Skeletal muscle cell (primary cell): ENCODE data around the gene EEF1E1.
"Not testable (repeated sequence)": the region's sequence is repeated elsewhere in the genome, so short reads cannot be mapped to it uniquely, and the experiment has no call there.

Experiments
- DNase-seq: peaks from one replicate; pipeline ENCODE4 v3.0.0-alpha.2; 2010; ENCODE audit warnings: low read depth
- H3K4me3 ChIP-seq: 2 replicates; pipeline ENCODE4 v1.5.1; 2011; ENCODE audit warnings: low read depth, mild to moderate bottlenecking, control low read depth, low read length, moderate library complexity

The EEF1E1 gene

DNA sequence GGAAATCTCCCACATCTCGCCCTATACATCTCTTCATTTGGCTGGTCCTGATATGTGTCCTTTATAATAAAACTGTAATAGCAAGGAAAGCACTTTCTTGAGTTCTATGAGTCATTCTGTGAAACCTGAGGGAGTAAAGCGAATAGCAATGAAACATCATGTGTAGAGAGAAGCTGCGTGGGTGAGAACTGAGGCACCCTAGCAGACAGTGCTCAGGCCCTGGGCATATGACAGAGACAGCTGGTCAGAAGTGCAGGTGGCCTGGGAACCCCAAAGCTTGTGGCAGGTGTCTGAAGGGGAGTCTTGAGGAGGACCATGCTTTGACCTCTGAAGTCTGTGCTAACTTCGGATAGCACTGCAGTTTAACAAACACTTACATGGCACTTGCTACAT lies 36.8 kb downstream of the EEF1E1 start:
- H3K4me3 ChIP-seq = no peak overlapping the region
- no peak for DNase-seq

- H3K4me3 ChIP-seq = peak overlapping the region; percentile 98
- no peak for DNase-seq
Observed at GRCh38 chr6:8064638-8065518, 37.5 kb downstream of the EEF1E1 start.

DNA sequence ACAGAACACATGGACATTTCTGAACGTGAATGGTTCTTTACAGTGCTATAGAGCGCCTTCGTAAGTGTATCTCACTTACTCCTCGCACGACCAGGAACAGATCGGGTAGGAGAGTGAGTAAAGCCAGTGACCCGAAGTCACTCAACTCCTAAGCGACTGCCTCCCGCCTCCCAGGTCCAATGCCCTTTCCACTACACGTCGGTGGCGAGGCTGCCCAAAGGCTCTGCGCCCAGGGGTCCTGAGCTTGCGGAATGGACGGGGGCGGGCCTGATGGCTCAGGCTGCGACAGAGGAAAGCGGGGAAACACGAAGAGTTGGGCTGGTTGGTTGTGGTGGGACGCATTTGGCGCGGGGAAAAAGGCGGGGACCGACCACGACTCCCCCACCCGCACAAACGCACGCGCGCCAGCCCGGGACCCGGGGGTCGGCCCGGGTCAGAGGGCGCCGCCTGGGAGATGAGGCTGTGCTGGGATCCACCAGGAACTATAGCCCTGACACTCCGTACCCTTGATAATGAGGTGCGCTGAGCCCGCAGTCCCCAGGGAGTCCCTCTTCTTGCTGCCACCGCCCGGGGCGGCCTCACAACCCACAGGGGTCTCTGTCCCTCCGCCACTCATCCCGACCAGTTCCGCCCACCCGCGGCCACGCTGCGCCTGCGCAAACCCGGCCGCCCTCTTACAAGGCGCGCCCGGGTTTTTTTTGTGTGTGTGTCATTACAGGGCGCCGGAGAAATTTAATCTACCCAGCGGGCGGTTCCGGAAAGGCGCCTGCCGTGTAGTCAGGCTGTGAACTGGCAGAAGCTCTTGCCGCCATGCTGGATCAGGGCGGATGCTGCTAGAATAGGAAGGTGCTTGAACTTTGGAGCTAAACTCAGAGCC lies 38.3 kb downstream of the EEF1E1 start, which contains the start of gene BLOC1S5:
BLOC1S5 (minus strand) TSS at position 629 of the 877 bp plus-strand sequence; CDS start at position 616, 13 bp downstream.
- peak within 1 kb of the TSS; percentile 98 for H3K4me3 ChIP-seq
- peak; percentile 88 for DNase-seq

DNA sequence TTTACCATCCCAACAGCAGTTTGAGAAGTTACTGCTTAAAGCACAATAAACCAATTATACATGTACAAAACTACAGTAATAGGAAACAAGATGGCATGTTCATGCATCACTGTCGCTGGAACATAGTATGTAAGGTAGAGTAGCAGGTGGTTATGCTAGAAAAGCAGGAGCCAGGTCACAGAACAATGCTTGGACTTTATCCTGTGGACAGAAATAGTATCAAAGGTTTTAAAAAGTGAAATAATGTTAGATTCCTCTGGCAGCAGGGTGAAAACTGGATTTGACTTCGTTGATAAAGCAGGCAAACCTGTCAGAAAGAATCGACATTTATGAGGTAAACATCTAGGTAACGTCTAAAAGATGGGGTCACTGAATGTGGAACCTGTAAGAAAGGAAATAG lies 40.6 kb downstream of the EEF1E1 start:
- DNase-seq = no peak
- H3K4me3 ChIP-seq = no peak overlapping the region

DNA sequence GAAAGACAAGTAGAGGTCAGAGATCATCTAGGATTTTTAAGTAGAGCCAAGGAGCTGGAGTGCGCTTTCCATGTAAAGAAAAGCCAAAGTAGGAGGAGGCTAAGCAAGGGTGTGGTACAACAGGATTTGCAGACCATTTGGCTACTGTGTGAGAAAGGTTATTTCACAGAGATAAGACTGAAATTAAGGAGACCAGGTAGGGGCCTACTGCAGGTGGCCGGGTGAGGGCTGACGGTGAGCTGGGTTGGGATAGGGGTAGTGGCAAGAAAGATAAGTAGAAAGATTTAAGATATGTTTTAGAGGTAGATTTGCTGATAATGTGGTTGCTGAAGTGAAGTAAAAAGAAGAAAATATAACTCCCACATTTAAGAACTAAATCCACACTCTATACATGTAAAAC lies 42.0 kb downstream of the EEF1E1 start:
- no peak for DNase-seq

DNA sequence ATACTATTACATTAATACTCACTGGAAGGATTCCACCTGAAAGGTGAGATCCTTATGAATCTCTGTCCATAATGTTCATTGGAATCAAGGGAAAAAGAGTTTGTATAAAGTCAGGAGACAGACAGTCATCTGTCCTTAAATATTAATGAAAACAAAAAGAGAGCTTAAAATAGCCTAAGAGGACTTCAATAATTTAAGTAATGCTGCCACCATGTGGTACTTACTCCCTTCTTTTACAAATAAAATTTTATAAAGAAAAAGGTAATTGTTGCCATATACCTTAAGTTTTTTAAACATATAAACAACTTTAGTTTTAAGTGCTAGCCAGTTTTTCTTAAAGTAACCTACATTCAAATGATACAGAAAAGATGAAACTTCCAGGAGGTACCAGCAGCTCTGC lies 43.2 kb downstream of the EEF1E1 start:
- no peak overlapping the region for H3K4me3 ChIP-seq
- DNase-seq = no peak

More for the DNA sequence above, 42.0 kb downstream of the EEF1E1 start:
- H3K4me3 ChIP-seq = no peak overlapping the region

DNA sequence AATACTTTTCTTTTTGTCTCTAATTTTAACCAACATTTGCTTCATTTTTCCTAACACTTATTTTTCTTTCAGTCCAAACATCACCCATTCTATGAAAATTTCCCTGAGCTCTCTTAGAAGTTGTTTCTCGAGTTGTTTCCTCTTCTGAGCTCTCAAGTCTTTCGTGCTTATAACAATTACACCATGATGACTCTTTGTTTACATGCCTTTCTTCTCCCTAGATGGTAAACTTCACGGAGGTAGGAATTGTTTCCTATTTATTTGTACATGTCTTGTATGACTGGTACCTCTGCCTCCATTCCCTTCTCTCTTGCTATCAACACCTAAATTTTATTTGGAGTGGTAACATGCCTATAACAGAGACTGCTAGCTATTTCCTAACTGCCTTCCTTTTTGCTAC lies 44.6 kb downstream of the EEF1E1 start:
- no peak for DNase-seq

DNA sequence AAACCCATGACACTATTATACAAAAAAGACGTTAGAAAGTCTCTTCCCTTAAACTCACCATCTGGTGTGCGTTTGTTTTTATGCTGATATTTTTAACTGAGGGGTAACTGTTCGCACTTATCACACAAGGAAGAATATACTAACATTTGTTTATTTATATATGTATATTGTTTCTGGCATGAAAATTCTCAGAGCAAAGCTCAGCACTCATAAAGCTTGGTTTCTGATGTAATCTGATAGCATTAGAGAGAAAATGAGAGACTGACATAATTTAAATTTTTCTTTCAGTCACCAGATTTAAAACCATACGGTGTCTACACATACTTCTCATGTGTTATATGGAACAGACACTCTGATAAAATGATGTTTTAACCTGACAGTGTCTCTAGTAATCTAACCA lies 45.1 kb downstream of the EEF1E1 start:
- no peak overlapping the region for H3K4me3 ChIP-seq
- DNase-seq = no peak

More for the DNA sequence above, 44.6 kb downstream of the EEF1E1 start:
- H3K4me3 ChIP-seq = no peak overlapping the region

DNA sequence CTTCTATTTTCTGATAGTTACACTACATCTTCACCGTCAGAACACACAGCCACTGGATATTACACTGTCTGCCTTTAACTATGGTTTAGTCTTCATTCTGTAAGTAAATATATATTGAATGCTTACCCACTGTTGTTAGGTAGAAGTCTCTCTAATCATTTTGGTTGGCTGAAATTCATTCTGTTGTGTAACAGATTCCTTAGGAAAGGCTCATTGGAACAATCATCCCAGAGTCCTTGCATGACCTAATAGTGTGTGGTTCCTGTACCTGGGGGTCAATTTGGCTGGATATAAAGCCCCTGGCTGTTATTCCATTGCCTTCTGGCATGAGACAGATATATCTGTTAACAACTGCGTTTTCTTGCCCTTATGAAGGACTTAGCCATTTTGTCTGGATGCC lies 48.1 kb downstream of the EEF1E1 start:
- no peak for DNase-seq
- no peak overlapping the region for H3K4me3 ChIP-seq

- peak; percentile 67 for DNase-seq
- no peak overlapping the region for H3K4me3 ChIP-seq
Observed at GRCh38 chr6:8047541-8048292, 54.6 kb downstream of the EEF1E1 start.

DNA sequence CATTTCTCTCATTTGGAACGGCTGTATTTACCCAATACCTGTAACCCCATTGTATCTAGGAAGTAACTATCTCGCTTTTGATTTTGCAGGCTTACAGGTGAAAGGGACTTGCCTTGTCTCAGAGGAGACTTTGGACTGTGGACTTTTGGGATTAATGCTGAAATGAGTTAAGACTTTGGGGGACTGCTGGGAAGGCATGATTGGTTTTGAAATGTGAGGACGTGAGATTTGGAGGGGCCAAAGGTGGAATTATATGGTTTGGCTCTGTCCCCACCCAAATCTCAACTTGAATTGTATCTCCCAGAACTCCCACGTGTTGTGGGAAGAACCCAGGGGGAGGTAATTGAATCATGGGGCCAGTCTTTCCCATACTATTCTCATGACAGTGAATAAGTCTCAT lies 56.6 kb downstream of the EEF1E1 start:
- H3K4me3 ChIP-seq, DNase-seq: not testable (repeated sequence)

DNA sequence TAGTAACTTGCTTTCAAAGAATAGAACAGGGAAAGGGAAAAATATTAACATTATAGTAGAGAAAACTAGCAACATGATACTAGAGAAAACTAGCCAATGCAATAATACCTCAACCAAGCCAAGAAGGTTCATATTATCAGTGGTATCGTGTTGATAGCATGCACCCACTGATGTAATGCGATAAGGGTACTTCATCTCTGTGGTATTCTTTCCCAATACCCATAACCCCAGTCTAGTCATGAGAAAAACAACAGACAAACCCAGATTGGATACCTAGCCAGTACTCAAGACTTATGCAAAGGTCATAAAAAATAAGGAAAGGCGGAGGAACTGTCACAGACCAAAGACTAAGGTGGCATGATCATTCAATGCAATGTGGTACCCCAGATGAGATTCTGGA lies 59.1 kb downstream of the EEF1E1 start:
- no peak for DNase-seq
- H3K4me3 ChIP-seq = no peak overlapping the region

GRCh38 chr6:8041913-8042583 lies 60.3 kb downstream of the EEF1E1 start:
- H3K4me3 ChIP-seq = no peak overlapping the region
- no peak for DNase-seq

DNA sequence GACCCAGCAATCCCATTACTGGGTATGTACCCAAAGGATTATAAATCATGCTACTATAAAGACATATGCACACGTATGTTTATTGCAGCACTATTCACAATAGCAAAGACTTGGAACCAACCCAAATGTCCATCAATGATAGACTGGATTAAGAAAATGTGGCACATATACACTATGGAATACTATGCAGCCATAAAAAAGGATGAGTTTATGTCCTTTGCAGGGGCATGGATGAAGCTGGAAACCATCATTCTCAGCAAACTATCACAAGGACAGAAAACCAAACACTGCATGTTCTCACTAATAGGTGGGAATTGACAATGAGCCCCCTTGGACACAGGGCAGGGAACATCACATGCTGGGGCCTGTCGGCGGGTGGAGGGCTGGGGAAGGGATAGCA lies 68.2 kb downstream of the EEF1E1 start:
- H3K4me3 ChIP-seq, DNase-seq: not testable (repeated sequence)

DNA sequence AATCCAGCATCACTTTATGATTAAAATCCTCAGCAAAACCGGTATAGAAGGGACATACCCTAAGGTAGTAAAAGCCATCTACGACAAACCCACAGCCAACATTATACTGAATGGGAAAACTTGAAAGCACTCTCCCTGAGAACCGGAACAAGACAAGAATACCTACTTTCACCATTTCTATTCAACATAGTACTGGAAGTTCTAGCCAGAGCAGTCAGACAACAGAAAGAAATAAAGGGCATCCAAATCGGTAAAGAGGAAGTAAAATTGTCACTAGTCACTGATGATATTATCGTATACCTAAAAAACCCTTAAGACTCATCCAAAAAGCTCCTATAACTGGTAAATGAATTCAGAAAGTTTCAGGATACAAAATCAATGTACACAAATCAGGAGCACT lies 71.4 kb downstream of the EEF1E1 start:
- DNase-seq = no peak
- no peak overlapping the region for H3K4me3 ChIP-seq
